A549 (cell line): ENCODE results near the gene RENBP. TPM values are rescaled to one million over a fixed set of nuclear protein-coding genes. Genes with fewer than 3 reads are reported as not detected.

Experiments
- ATAC-seq, 2 experiments: fragments of 200-7000 bp in 1 of 2; fragments of >200 bp in 1 of 2; cut with Nextera tagmentation in 1 of 2; cut with Tn5 transposase in 1 of 2; 3 replicates each; pipeline versions ENCODE4 v1.8.0 to v1.9.1; 2018 to 2020; ENCODE audit warnings: mild to moderate bottlenecking in 1 of 2, moderate library complexity in 1 of 2
- CTCF ChIA-PET: fragments of 300-600 bp; sonication (Branson Sonifier 250); formaldehyde crosslinking; extraction: SDS; loops from one replicate; lab custom pipeline; 2021; ENCODE audit warnings: antibody characterized with exemption, inconsistent platforms; lab: Yijun Ruan, JAX
- POLR2A ChIA-PET: fragments of 350-600 bp; formaldehyde crosslinking; extraction: SDS; loops from one replicate; lab custom pipeline; 2021; ENCODE audit warnings: antibody characterized with exemption, inconsistent platforms; lab: Yijun Ruan, JAX
- DNase-seq, 2 experiments: peaks; one replicate each; pipeline versions ENCODE4 v3.0.0 to v3.0.0-alpha.2; 2011 to 2016; ENCODE audit warnings: low read depth in 1 of 2, low spot score in 1 of 2
- FAIRE-seq: peaks from 2 replicates; lab custom pipeline; 2011; peaks lifted over from hg19 to GRCh38; lab: Jason Lieb, UNC
- H3K27ac ChIP-seq, 2 experiments: fragments of >200 bp; sonication (Bioruptor Twin); formaldehyde crosslinking; 3 replicates each; pipeline ENCODE4 v1.5.1; 2016 to 2017
- H3K4me1 ChIP-seq: fragments of >200 bp; sonication (Bioruptor Twin); formaldehyde crosslinking; 3 replicates; pipeline ENCODE4 v1.6.1; 2016
- H3K4me2 ChIP-seq: fragments of >200 bp; sonication (Bioruptor Twin); formaldehyde crosslinking; 3 replicates; pipeline ENCODE4 v1.6.1; 2016
- H3K4me3 ChIP-seq: fragments of >200 bp; sonication (Bioruptor Twin); formaldehyde crosslinking; 3 replicates; pipeline ENCODE4 v1.5.1; 2016
- H3K9me3 ChIP-seq: fragments of >200 bp; sonication (Bioruptor Twin); formaldehyde crosslinking; 3 replicates; pipeline ENCODE4 v1.6.1; 2016
- CBX2 ChIP-seq: fragments of 200-600 bp; sonication (generic); IDR thresholded peaks from 2 replicates; pipeline ENCODE4 v1.6.1; 2016; ENCODE audit warnings: low read depth, mild to moderate bottlenecking, borderline replicate concordance
- CBX8 ChIP-seq: fragments of 200-600 bp; sonication (generic); IDR thresholded peaks from 2 replicates; pipeline ENCODE4 v1.6.1; 2016
- CHD4 ChIP-seq: fragments of 200-600 bp; sonication (generic); IDR thresholded peaks from 2 replicates; pipeline ENCODE4 v1.6.1; 2016; ENCODE audit warnings: antibody characterized with exemption, mild to moderate bottlenecking, borderline replicate concordance
- FOSL2 ChIP-seq, 2 experiments: fragments of 450-650 bp in 1 of 2; fragments of >200 bp in 1 of 2; sonication (Bioruptor Twin) in 1 of 2; formaldehyde crosslinking; IDR thresholded peaks; 2 replicates each; pipeline versions ENCODE4 v1.5.0 to v1.6.1; 2016 to 2020; ENCODE audit warnings: mild to moderate bottlenecking in 1 of 2, moderate library complexity in 1 of 2
- HDAC2 ChIP-seq: fragments of 200-600 bp; sonication (generic); IDR thresholded peaks from 2 replicates; pipeline ENCODE4 v1.6.1; 2016
- HOXA7 ChIP-seq: fragments of 250-450 bp; sonication (Bioruptor Pico); IDR thresholded peaks from 2 replicates; pipeline ENCODE4 v1.5.0; 2020; ENCODE audit warnings: mild to moderate bottlenecking, moderate library complexity
- HOXB13 ChIP-seq: fragments of 250-450 bp; sonication (Bioruptor Pico); IDR thresholded peaks from 2 replicates; pipeline ENCODE4 v1.5.0; 2020; ENCODE audit warnings: low read depth, mild to moderate bottlenecking, moderate library complexity
- MAFK ChIP-seq: fragments of 450-650 bp; IDR thresholded peaks from 2 replicates; pipeline ENCODE4 v1.6.1; 2014; ENCODE audit not compliant: partially characterized antibody
- MAZ ChIP-seq: fragments of 150-350 bp; IDR thresholded peaks from 2 replicates; pipeline ENCODE4 v1.6.1; 2014; ENCODE audit warnings: antibody characterized with exemption, low read depth, low read length, borderline replicate concordance
- MYC ChIP-seq: IDR thresholded peaks from 2 replicates; pipeline ENCODE4 v1.6.1; 2012; ENCODE audit warnings: mild to moderate bottlenecking, inconsistent platforms, low read length, improper control_type of control experiment, borderline replicate concordance
- PHF8 ChIP-seq: fragments of 200-600 bp; sonication (generic); IDR thresholded peaks from 2 replicates; pipeline ENCODE4 v1.6.1; 2016; ENCODE audit warnings: low read depth, mild to moderate bottlenecking, antibody characterized with exemption, moderate library complexity, borderline replicate concordance
- POLR2A ChIP-seq: IDR thresholded peaks from 2 replicates; pipeline ENCODE4 v1.6.1; 2012; ENCODE audit warnings: mild to moderate bottlenecking, low read length
- RCOR1 ChIP-seq: fragments of 150-350 bp; IDR thresholded peaks from 2 replicates; pipeline ENCODE4 v1.6.1; 2014; ENCODE audit warnings: antibody characterized with exemption, low read length, low read depth
- RFX5 ChIP-seq: fragments of 450-650 bp; IDR thresholded peaks from 2 replicates; pipeline ENCODE4 v1.7.1; 2014; ENCODE audit warnings: antibody characterized with exemption, mild to moderate bottlenecking, moderate library complexity
- SMC3 ChIP-seq: fragments of >200 bp; sonication (Bioruptor Twin); formaldehyde crosslinking; IDR thresholded peaks from 3 replicates; pipeline ENCODE4 v1.6.1; 2018; ENCODE audit warnings: inconsistent platforms
- ZFP36 ChIP-seq: fragments of 450-650 bp; IDR thresholded peaks from 2 replicates; pipeline ENCODE4 v1.6.1; 2014; ENCODE audit warnings: borderline replicate concordance; ENCODE audit not compliant: partially characterized antibody
- ZNF302 ChIP-seq: fragments of 250-450 bp; sonication (Bioruptor Pico); IDR thresholded peaks from 2 replicates; pipeline ENCODE4 v1.9.0; 2021; ENCODE audit warnings: inconsistent platforms, mild to moderate bottlenecking, moderate library complexity
- ZSCAN20 ChIP-seq: fragments of 250-450 bp; sonication (Bioruptor Pico); IDR thresholded peaks from 2 replicates; pipeline ENCODE4 v1.8.0; 2022; ENCODE audit warnings: mild to moderate bottlenecking, moderate library complexity
- WGBS: methylation state at CpG from one replicate; pipeline ENCODE4 v1.1.6; 2017; ENCODE audit errors: missing lambda C conversion rate; 5-methylcytosine and 5-hydroxymethylcytosine counted together
- polyA plus RNA-seq, 4 experiments: library from polyadenylated mRNA; depleted of rRNA in 3 of 4; stranded (reverse); fragments of >200 nt; fragmentation: RNase III in 1 of 4; extraction: RNeasy Plus Mini Kit Qiagen cat#74134 plus additional on column Dnase treatment in 1 of 4; gene quantifications; 2 replicates in 3 of 4; 3 replicates in 1 of 4; pipeline ENCODE4 v1.2.3, GENCODE V29; 2011 to 2017
- TF ChIP-seq, protein P1 (sequence below): fragments of >200 bp; sonication (Bioruptor Twin); formaldehyde crosslinking; IDR thresholded peaks from 3 replicates; pipeline ENCODE4 v1.6.1; 2016
- TF ChIP-seq, protein P2 (sequence below): IDR thresholded peaks from 2 replicates; pipeline ENCODE4 v1.6.1; 2012; ENCODE audit warnings: low read depth, borderline replicate concordance
- TF ChIP-seq, protein P3 (sequence below): fragments of 150-350 bp; IDR thresholded peaks from 2 replicates; pipeline ENCODE4 v1.6.1; 2014; ENCODE audit warnings: low read depth, mild to moderate bottlenecking, low read length
- TF ChIP-seq, protein P4 (sequence below): fragments of 250-450 bp; sonication (Bioruptor Pico); IDR thresholded peaks from 2 replicates; pipeline ENCODE4 v1.5.0; 2021; ENCODE audit warnings: mild to moderate bottlenecking, moderate library complexity, borderline replicate concordance

RENBP gene
- polyA plus RNA-seq, 2 of the 4 experiments (the other 2 are of a cell fraction): not detected

DNA sequence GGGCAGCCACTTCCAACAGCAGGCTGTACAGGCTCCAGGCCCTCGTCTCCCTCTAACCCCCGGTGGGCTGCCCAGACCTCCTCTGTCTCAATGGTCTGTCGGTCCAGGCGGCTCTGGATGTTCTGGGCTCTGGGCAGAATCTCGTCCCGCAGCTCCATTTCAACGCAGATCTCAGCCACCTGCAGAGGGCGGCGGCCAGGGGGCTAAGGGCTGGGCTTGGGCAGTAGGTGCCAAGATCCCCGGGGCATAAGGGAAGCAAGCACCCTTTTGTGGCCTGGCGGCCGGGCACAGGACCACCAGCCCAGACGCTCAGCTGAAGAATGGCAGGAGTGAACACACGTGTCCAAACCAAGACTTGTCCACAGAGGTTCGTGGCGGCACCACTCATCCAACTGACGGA lies 30.7 kb downstream of the RENBP start:
- Histone ChIP-seq H3K4me1 (no peaks in the 10 kb centered on the region), H3K4me2 (no peak overlapping the region), H3K4me3 (no peak overlapping the region), H3K27ac (no peak overlapping the region), H3K9me3 (no peaks in the 10 kb centered on the region)
- ATAC-seq: no peak
- WGBS: 75% methylated on average over 15 of the region's 17 CpGs
- TF ChIP-seq MAZ (no peak), POLR2A (no peak), CBX8 (no peak)
- ChIA-PET CTCF (interaction anchor here (1.0 to 2.0 kb wide), 2 partner anchors 37 to 304 kb away, joined by 3 to 4 read pairs; no protein-coding TSS in a partner anchor), POLR2A (no interaction called here)
- DNase-seq: no peak
- FAIRE-seq: no peak

DNA sequence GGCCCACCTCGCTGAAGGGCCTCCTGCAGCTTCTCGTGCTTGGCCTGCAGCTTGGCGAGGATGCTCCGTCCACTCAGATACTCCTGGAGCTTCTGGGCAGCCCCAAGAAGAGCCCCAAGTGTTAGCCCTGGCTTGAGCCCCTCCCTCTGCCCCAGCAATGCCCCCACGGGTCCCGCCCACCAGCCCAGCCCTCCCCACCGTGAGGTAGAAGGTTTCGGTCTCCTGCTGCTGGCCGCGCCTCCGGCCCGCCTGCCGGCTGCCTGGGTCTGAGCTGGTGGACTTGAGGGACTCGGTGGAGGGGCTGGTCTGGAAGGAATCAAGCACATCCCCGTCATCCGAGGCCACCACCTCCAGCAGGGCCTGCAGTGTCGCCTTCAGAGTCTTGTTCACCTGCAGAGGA lies 31.2 kb downstream of the RENBP start:
- no peak overlapping the region for H3K27ac ChIP-seq
- ChIA-PET POLR2A (no interaction called here), CTCF (interaction anchor here (1.0 to 8.6 kb wide), 3 partner anchors 10 to 304 kb away, joined by 3 to 56 read pairs (median 4); no protein-coding TSS in a partner anchor)
- TF ChIP-seq ZFP36: no peak
- TF ChIP-seq PHF8: no peak
- no peak for TF ChIP-seq CBX2
- no peak for TF ChIP-seq RCOR1
- TF ChIP-seq, protein P1, sequence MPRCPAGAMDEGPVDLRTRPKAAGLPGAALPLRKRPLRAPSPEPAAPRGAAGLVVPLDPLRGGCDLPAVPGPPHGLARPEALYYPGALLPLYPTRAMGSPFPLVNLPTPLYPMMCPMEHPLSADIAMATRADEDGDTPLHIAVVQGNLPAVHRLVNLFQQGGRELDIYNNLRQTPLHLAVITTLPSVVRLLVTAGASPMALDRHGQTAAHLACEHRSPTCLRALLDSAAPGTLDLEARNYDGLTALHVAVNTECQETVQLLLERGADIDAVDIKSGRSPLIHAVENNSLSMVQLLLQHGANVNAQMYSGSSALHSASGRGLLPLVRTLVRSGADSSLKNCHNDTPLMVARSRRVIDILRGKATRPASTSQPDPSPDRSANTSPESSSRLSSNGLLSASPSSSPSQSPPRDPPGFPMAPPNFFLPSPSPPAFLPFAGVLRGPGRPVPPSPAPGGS: no peak
- TF ChIP-seq CHD4: no peak
- no peak for TF ChIP-seq ZNF302
- no peak for TF ChIP-seq POLR2A
- TF ChIP-seq MYC: no peak
- TF ChIP-seq HOXA7 (CRISPR knock-in tag): no peak
- no peak for TF ChIP-seq MAFK
- no peak for TF ChIP-seq HOXB13 (CRISPR knock-in tag)
- TF ChIP-seq ZSCAN20 (CRISPR knock-in tag): no peak
- TF ChIP-seq RFX5: no peak
- TF ChIP-seq, protein P2, sequence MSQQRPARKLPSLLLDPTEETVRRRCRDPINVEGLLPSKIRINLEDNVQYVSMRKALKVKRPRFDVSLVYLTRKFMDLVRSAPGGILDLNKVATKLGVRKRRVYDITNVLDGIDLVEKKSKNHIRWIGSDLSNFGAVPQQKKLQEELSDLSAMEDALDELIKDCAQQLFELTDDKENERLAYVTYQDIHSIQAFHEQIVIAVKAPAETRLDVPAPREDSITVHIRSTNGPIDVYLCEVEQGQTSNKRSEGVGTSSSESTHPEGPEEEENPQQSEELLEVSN: no peak
- TF ChIP-seq, protein P3, sequence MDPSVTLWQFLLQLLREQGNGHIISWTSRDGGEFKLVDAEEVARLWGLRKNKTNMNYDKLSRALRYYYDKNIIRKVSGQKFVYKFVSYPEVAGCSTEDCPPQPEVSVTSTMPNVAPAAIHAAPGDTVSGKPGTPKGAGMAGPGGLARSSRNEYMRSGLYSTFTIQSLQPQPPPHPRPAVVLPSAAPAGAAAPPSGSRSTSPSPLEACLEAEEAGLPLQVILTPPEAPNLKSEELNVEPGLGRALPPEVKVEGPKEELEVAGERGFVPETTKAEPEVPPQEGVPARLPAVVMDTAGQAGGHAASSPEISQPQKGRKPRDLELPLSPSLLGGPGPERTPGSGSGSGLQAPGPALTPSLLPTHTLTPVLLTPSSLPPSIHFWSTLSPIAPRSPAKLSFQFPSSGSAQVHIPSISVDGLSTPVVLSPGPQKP: no peak
- TF ChIP-seq HDAC2: no peak
- no peak for TF ChIP-seq SMC3
- TF ChIP-seq FOSL2 (IDR thresholded peaks at IDR 0.05): no peak
- no peak for TF ChIP-seq FOSL2 (CRISPR knock-in tag; IDR thresholded peaks at IDR 0.05)
- TF ChIP-seq, protein P4, sequence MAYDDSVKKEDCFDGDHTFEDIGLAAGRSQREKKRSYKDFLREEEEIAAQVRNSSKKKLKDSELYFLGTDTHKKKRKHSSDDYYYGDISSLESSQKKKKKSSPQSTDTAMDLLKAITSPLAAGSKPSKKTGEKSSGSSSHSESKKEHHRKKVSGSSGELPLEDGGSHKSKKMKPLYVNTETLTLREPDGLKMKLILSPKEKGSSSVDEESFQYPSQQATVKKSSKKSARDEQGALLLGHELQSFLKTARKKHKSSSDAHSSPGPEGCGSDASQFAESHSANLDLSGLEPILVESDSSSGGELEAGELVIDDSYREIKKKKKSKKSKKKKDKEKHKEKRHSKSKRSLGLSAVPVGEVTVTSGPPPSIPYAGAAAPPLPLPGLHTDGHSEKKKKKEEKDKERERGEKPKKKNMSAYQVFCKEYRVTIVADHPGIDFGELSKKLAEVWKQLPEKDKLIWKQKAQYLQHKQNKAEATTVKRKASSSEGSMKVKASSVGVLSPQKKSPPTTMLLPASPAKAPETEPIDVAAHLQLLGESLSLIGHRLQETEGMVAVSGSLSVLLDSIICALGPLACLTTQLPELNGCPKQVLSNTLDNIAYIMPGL (CRISPR knock-in tag): no peak
- ATAC-seq (no peak), FAIRE-seq (no peak), DNase-seq (no peak)
- H3K4me3 ChIP-seq: no peak overlapping the region
- H3K4me1 ChIP-seq: no peaks in the 10 kb centered on the region
- H3K4me2 ChIP-seq: no peak overlapping the region
- no CpG with 5 or more reads among the region's 17 CpGs for WGBS
- H3K9me3 ChIP-seq: no peaks in the 10 kb centered on the region
